Kidney (tissue), 14 donors: ENCODE results near the gene CACNB2. TPM values are rescaled to one million over a fixed set of nuclear protein-coding genes. Genes with fewer than 3 reads are reported as not detected.

Experiments
- DNase-seq, 5 donors: peaks; one replicate each; pipeline ENCODE4 v3.0.0-alpha.2; 2013 to 2020
- FAIRE-seq: peaks from 2 replicates; lab custom pipeline; 2012; peaks lifted over from hg19 to GRCh38; lab: Jason Lieb, UNC
- H3K27ac ChIP-seq, 2 donors: one replicate each; pipeline ENCODE4 v1.7.0; 2013; ENCODE audit warnings: low read depth in 2 of 2, low read length in 2 of 2, inconsistent platforms in 1 of 2
- H3K27me3 ChIP-seq: one replicate; pipeline ENCODE4 v1.7.1; 2013; ENCODE audit warnings: low read length, inconsistent platforms; ENCODE audit not compliant: control insufficient read depth, insufficient read depth
- H3K36me3 ChIP-seq, 3 donors: one replicate each; pipeline versions ENCODE4 v1.7.0 to v1.7.1; 2013; ENCODE audit warnings: low read length in 3 of 3, control low read depth in 1 of 3, inconsistent platforms in 1 of 3; ENCODE audit not compliant: insufficient read depth in 3 of 3, control insufficient read depth in 2 of 3
- H3K4me1 ChIP-seq, 3 donors: one replicate each; pipeline versions ENCODE4 v1.7.0 to v1.7.1; 2013; ENCODE audit warnings: low read length in 3 of 3, inconsistent platforms in 1 of 3, low read depth in 1 of 3; ENCODE audit not compliant: control insufficient read depth in 2 of 3, insufficient read depth in 2 of 3
- H3K4me3 ChIP-seq, 3 donors: one replicate each; pipeline versions ENCODE4 v1.7.0 to v1.8.1; 2013; ENCODE audit warnings: low read length in 3 of 3, control low read depth in 1 of 3, inconsistent platforms in 1 of 3
- H3K9ac ChIP-seq, 3 donors: one replicate each; pipeline versions ENCODE4 v1.7.0 to v1.7.1; 2013; ENCODE audit warnings: low read length in 3 of 3, control low read depth in 1 of 3, inconsistent platforms in 1 of 3
- H3K9me3 ChIP-seq, 3 donors: one replicate each; pipeline versions ENCODE4 v1.7.0 to v1.7.1; 2013; ENCODE audit warnings: low read length in 3 of 3, control low read depth in 1 of 3, inconsistent platforms in 1 of 3; ENCODE audit not compliant: control insufficient read depth in 2 of 3, insufficient read depth in 1 of 3
- intact Hi-C: fragments of 100-400 bp; cut with DNase I; formaldehyde crosslinking; loops from one replicate; pipeline ENCODE4 v1.11.1; 2022
- polyA plus RNA-seq: library from polyadenylated mRNA; stranded (reverse); fragments of 350-450 nt; fragmentation: Illumina TruSeq; extraction: RNeasy Lipid Tissue Mini Kit (QIAGEN cat#74804); gene quantifications from one replicate; pipeline ENCODE4 v1.2.3, GENCODE V29; 2014; ENCODE audit warnings: low read depth, low replicate concordance; ENCODE audit not compliant: insufficient read depth
- total RNA-seq: library from RNA; stranded (reverse); fragmentation: NEBNext Ultra II Directional; extraction: Animal tissue kit (Norgen Biotek cat#: 25700); gene quantifications from one replicate; pipeline ENCODE4 v1.2.1, GENCODE V29; 2021
- TF ChIP-seq, protein P1 (sequence below): IDR thresholded peaks from 3 replicates; pipeline ENCODE4 v1.5.1; 2012; ENCODE audit warnings: mild to moderate bottlenecking, moderate library complexity, borderline replicate concordance; ENCODE audit not compliant: insufficient read depth; ENCODE audit errors: extremely low read depth
- donor health status: control.
- donor health status: control.
- donor health status: control.
- donor health status: control.
- donor health status: control.
- donor health status: DM: yes; HTN: yes; CAD: no.
- donor health status: Normal renal cell carcinoma (clear cell type).

Gene CACNB2
- total and polyA plus RNA-seq, 2 donors from 2014 or later, result 2.8 TPM

DNA sequence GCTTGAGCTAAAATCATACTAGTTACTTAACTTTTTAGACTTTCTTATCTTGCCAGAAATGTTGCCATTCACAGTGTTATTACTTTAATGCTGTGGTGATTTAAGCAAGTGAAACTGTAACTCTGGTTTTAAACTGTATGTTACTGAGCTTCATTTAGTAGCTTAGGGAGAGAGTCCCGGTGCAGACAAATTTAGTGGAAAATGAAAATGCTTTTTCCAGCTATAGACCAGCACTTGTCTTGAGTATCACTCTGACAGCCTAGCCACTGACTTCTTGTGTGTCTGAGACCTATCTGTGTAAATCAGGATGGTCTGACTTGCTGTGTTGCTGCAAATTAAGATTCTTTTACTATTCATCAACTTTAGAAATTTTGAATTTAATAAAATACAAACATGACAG lies 200.8 kb downstream of the CACNB2 start:
- Histone ChIP-seq H3K27ac (peak overlapping the region; percentile 44 to 77), H3K9me3 (no peaks in the 10 kb centered on the region), H3K4me1 (no peaks in the 10 kb centered on the region), H3K4me3 (peak overlapping the region; percentile 57 to 80 (median 80)), H3K27me3 (no peaks in the 10 kb centered on the region), H3K9ac (peak overlapping the region in 2 of 3 donors; percentile 9 to 85), H3K36me3 (no peaks in the 10 kb centered on the region)
- TF ChIP-seq, protein P1, sequence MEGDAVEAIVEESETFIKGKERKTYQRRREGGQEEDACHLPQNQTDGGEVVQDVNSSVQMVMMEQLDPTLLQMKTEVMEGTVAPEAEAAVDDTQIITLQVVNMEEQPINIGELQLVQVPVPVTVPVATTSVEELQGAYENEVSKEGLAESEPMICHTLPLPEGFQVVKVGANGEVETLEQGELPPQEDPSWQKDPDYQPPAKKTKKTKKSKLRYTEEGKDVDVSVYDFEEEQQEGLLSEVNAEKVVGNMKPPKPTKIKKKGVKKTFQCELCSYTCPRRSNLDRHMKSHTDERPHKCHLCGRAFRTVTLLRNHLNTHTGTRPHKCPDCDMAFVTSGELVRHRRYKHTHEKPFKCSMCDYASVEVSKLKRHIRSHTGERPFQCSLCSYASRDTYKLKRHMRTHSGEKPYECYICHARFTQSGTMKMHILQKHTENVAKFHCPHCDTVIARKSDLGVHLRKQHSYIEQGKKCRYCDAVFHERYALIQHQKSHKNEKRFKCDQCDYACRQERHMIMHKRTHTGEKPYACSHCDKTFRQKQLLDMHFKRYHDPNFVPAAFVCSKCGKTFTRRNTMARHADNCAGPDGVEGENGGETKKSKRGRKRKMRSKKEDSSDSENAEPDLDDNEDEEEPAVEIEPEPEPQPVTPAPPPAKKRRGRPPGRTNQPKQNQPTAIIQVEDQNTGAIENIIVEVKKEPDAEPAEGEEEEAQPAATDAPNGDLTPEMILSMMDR, result no peak
- DNase-seq (no peak), FAIRE-seq (no peak)
- intact Hi-C loops, result no loop called here

DNA sequence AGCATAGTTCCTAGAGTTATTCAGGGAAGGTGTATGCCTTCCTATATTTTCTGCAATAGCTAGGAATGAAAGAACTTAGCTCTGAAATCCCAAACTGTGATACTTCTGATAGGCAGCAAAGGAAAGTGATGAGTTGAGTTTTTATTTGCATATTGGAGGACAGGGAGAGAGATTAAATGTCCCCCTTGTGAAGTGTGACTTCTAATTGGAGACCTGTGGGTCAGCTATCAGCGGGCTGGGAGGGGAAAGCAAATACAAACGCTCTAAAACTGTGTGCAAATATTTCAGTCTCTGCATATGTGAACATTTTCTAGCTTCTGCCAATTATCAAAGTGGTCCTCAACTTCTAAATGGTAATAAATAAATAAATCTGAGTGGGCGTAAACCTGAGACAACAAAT lies 203.3 kb downstream of the CACNB2 start:
- DNase-seq (no peak), FAIRE-seq (no peak)
- intact Hi-C loops, result no loop called here
- TF ChIP-seq, protein P1, result no peak
- H3K9me3 ChIP-seq, result no peaks in the 10 kb centered on the region
- H3K4me3 ChIP-seq, result peak overlapping the region in 1 of 3 donors; percentile 44
- no peaks in the 10 kb centered on the region for H3K27me3 ChIP-seq
- H3K9ac ChIP-seq, result no peak overlapping the region
- H3K4me1 ChIP-seq, result no peaks in the 10 kb centered on the region
- no peak overlapping the region for H3K27ac ChIP-seq
- no peaks in the 10 kb centered on the region for H3K36me3 ChIP-seq

DNA sequence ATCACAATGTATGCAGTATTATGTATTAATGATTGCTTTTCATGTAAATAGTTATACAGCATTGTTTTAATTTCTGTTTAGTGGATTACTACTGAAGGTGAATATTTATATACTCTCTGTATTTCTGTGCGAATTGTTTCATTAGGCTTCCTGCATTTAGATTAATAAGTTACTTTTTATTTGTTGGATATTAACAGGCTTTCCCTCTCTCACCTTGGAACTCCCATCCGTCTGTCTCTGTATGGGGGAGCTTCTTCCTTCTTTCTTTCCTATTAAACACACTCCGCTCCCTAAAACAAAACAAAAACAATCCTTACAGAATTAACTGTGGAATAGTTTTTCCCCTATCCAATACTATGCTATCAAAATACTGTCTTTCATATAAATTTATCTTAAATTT lies 205.1 kb downstream of the CACNB2 start:
- H3K36me3 ChIP-seq, result no peaks in the 10 kb centered on the region
- H3K4me3 ChIP-seq, result peak overlapping the region in 2 of 3 donors; percentile 2 to 33
- FAIRE-seq (peak; percentile 89), DNase-seq (peak in 1 of 5 donors; percentile 22)
- TF ChIP-seq, protein P1, result no peak
- no peaks in the 10 kb centered on the region for H3K4me1 ChIP-seq
- peak overlapping the region in 1 of 2 donors; percentile 45 for H3K27ac ChIP-seq
- no peaks in the 10 kb centered on the region for H3K9me3 ChIP-seq
- no peak overlapping the region for H3K9ac ChIP-seq
- H3K27me3 ChIP-seq, result no peaks in the 10 kb centered on the region
- intact Hi-C loops, result no loop called here

DNA sequence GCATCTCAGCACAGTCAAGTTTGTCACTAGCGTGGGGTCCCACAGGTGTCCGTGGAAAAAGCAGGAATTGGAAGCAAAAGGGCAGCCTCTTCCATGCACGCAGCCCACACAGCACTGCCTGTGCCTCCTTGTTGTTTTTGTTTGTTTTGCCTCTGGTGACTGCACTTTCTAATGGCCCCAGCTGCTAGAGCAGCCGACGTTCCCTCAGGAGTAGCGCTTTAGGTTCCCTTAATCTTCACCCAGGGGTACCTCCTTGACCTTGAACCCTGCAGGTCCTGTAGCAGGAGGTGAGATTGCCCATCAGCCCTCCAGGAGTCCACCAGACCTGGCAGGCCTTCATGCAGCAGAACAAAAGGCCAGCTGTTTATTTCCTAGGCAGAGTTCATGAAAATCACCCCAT lies 210.1 kb downstream of the CACNB2 start:
- intact Hi-C loops, result no loop called here

More for the DNA sequence above, 210.1 kb downstream of the CACNB2 start:
- Histone ChIP-seq H3K36me3 (no peaks in the 10 kb centered on the region), H3K4me1 (no peaks in the 10 kb centered on the region), H3K27me3 (no peaks in the 10 kb centered on the region), H3K27ac (no peak overlapping the region), H3K4me3 (no peak overlapping the region), H3K9me3 (no peaks in the 10 kb centered on the region), H3K9ac (no peak overlapping the region)
- peak in 1 of 5 donors; percentile 20 for DNase-seq
- no peak for FAIRE-seq
- TF ChIP-seq, protein P1, result no peak
